Posterior cingulate gyrus (tissue), 11 donors: Measurements from ENCODE around the gene RAP1GAP.

Source experiments
- DNase-seq, 10 donors: peaks; one replicate each; pipeline versions ENCODE4 v3.0.0 to v3.0.0-alpha.2; 2020 to 2021; ENCODE audit warnings: mixed read lengths in 3 of 10
- intact Hi-C: fragments of 100-400 bp; cut with DNase I; formaldehyde crosslinking; loops from one replicate; pipeline ENCODE4 v1.15.1; 2023

Gene RAP1GAP

DNA sequence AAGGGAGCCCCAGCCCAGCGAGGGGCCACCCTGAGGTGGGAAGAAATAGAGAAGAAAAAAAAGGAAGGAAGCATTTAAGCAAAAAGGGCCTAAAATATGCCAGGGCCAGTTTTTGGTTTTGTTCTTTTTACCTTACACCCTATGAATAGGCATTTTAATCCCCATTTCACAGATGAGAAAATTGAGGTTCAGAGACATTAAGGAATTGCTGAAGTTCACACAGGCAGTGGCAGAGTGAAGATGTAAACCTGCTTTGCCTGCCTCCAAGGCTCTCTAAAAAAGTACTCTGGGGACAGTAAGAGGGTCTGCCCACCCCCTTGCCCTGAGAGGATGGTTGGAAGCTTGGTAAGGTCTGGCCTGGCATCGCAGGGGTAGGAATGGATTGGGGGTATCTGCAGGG lies 19.8 kb downstream of the RAP1GAP start:
- DNase-seq = no peak

DNA sequence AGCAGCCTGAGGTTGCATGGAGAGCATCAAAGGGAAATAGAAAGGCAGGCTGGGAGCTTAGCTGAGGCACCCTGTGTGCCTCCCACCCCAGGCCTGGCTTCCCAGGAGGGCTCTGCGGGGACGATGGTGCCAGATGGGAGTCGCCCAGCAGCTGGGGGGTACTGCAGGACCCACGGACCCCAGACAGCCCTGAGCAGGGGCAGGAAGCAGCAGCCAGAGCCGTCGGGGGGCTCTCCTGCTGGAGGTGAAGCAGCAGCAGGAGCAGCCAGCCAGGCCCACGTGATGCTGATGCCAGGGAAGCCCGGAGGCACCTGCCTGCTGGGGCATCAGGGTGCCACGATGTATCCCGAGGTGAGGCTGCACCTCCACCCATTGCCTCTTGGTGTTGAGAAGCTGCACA lies 20.4 kb downstream of the RAP1GAP start:
- intact Hi-C loops = no loop called here
- no peak for DNase-seq

More for the DNA sequence above, 19.8 kb downstream of the RAP1GAP start:
- intact Hi-C loops = no loop called here

DNA sequence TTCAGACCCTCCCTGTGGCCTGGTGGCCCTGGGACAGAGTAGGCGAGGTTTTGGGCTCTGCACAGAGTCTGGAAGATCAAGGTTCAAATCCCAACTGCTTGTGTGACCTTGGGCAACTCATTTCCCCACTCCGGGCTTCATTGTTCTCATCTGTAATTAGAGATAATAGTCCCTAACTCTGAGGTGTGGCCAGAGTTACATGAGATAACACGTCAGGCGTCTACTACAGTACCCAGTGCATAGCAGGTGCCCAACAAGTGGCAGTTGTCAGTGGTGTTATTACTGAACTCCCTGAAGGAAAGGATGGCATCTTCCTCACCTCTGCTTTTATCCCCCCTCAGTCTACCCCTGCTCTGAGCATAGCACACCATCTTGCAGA lies 20.8 kb downstream of the RAP1GAP start:
- intact Hi-C loops = no loop called here
- no peak for DNase-seq

DNA sequence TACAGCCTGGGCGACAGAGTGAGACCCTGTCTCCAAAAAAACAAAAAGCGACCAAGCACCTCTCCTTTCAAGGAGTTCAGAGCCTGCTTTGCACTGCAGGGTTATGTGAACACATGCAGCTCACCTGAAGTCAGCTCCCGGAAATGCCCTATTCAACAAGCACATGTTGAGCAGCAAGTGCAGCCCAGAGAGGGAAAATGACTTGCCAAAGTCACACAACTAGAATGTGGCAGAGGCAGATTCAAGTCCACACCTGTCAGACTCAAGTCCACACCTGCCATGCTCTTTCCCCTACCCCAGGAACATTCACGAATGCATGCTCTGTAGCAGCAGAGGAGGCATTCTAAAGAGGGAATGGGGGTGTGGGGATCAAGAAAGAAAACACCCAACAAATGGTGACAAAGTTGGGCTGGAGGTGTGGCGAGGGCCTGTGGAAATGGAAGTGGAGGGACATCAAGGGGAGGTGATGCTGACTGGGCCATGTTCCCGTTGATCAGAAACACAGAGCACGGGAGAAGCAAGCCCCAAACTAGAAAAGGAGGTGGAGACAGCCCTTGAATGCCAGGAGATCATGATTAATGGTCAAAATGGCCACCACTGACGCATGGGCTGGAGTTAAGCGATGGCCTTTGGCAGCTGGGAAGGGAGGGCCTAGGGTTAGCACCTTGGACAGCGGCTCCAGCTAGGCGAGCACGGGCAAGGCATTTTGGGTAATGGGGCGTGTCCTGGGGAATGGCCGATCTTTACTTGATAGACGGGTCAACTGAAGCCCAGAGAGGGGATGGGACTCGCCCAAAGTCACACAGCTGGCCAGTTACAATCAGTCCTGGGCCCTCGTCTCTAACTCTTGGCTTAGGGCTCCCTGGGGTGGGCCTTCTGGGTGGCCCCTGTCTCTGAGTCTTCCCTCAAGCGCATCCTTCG lies 21.5 kb downstream of the RAP1GAP start:
- intact Hi-C loops = no loop called here
- DNase-seq = peak in 1 of 10 donors; percentile 35

DNA sequence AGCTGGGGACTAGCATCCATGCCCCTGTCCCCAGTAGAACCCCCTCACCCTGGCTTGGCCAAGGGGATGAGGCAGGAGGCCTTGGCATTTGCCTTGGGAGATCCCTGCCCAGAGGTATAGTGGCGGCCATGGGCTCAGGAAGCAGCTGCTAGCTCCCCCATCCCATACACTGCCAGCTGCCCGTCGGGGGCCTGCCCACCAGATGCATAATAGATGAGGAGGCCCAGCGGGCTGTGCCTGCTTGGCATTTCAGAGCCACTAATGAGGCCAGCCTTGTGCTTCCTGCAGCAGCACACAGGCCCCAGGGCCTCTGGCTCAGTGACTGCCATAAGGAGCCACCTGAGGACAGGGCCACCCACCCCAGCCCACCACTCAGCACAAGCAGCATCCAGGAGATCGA lies 23.6 kb downstream of the RAP1GAP start:
- intact Hi-C loops = no loop called here
- DNase-seq = peak in 1 of 10 donors; percentile 88

DNA sequence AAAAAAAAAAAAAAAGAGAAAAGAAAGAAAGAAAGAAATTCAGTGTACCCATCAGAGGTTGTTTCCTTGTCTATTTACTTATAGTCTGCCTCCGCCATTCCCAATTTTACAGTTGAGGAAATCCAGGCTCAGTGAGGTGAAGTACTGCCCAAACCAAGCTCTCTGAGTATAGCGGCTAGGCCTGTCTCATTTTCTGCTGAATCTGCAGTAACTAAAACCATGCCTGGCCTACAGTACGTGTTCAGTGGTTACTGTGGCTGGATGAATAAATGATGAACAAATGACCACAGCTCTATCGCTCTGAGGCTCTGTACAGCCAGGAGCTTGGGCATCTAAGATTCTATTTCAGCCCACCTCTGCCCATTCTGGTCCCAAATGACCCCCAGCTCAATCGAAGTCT lies 24.3 kb downstream of the RAP1GAP start:
- DNase-seq = no peak
- intact Hi-C loops = no loop called here

DNA sequence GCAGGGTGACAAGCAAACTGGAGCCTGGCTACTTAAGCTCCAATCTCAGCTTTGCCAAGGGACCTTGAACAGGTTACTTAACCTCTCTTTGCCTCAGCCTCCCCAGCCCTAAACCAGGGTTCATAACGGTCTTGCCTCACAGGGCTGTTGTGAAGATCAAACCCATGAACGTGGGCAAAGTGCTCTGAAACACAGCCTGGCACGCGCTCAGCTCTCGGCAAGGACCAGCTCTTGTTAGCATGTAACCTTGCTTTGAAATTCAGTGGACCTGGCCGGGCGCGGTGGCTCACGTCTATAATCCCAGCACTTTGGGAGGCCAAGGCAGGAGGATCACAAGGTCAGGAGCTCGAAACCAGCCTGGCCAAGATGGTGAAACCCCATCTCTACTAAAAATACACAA lies 24.8 kb downstream of the RAP1GAP start:
- DNase-seq = no peak
- intact Hi-C loops = no loop called here

DNA sequence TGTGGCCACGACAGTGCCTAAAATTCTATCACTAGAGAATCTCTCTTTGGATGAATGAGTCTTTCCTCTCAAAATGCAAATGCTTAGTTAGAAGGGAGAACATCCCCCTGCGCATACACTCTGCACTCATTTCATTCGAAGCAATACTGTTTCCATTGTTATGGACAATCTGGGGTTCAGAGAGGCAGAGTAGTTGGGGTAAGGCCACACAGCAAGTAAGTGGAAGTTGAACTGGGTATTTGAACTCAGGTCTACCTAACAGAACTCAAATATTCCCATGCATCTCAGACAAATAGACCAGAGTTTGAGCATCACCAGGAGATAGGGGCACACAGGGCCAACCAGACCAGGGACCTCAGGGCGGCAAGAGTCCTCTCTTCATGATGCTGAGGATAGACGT lies 25.5 kb downstream of the RAP1GAP start:
- DNase-seq = no peak
- intact Hi-C loops = no loop called here

DNA sequence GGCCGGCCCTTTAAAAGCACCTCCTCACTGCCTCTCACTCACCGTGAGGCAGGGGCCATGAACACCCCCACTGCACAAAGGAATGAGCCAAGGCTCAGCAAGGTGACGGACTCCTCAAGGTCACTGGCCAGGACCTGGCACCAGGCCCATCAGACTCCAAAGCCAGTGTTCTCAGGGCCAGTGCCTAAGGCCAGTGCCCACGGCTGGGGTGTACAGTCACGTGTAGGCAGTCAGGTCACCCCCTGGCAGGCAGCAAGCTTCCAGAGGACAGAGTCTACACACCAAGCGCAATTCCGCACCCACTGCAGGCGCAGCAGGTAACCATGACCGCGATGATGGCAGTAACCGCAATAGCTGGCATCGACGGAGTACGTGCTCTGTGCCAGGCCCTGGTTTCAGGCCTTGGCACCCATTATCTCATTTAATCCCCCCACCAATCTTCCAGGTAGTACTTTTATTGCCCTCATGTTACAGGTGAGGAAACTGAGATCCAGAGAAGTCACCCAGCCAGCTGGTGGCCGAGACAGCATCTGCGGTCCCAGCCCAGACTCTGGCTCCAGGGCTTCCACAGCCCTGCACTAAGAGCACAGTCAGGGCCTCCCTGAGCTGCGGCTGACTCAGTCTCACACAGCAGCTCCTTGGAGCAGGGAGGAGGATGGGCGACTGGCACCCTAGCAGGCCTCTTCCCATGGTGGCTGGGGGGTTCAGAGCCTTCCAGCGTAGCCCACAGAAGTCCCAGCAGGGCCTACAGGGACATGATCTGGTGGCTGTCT lies 27.0 kb downstream of the RAP1GAP start:
- peak in 1 of 10 donors; percentile 64 for DNase-seq
- intact Hi-C loops = no loop called here

DNA sequence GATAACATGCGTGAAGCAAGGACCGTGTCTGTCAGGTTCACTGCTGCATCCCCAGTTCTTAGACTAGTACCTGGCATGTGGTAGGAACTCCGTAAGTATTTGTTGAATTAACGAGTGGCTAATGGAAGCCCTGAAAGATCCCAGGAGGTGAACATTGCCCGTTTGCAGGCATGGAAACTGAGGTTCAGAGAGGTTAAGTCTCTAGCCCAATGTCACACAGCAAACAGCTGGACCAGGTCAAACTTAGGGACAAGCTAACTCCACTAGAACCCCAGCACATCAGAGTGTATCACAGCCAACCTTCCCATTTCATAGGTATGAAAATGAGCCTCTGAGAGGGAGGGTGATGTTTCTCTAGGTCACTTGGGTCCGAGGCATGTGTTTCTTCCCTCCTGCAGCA lies 27.6 kb downstream of the RAP1GAP start:
- no peak for DNase-seq
- intact Hi-C loops = no loop called here

DNA sequence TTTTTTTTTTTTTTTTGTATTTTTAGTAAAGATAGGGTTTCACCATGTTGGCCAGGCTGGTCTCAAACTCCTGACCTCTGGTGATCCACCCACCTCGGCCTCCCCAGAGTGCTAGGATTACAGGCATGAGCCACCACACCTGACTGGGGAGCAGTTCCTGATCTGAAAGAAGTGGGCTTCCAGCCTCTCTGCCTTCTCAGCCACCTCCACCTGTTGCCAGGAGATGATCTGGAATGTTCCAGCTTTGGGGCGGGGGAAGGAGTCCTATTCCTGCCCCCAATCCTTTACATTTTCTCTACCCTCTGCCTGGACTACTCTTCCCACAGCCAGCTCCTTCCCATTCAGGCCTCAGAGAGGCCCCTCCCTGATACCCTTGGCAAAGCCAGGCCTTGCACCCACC lies 28.1 kb downstream of the RAP1GAP start:
- DNase-seq = no peak
- intact Hi-C loops = no loop called here

DNA sequence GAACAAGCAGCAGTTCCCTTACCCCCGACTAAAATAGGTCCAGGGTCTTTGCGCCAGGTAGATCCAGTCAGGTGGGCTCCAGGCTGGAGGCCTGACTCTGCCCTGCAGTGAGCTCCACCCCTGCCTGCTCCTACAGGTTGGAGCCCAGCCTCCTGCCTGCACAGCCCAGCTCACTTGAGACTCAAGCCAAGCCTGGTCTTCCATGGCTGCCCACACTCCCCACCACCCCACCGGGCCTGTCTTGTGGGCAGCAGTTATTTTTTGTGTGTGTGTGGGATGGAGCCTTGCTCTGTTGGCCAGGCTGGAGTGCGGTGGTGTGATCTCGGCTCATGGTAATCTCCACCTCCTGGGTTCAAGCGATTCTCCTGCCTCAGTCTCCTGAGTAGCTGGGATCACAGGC lies 28.5 kb downstream of the RAP1GAP start:
- intact Hi-C loops = no loop called here
- DNase-seq = no peak

DNA sequence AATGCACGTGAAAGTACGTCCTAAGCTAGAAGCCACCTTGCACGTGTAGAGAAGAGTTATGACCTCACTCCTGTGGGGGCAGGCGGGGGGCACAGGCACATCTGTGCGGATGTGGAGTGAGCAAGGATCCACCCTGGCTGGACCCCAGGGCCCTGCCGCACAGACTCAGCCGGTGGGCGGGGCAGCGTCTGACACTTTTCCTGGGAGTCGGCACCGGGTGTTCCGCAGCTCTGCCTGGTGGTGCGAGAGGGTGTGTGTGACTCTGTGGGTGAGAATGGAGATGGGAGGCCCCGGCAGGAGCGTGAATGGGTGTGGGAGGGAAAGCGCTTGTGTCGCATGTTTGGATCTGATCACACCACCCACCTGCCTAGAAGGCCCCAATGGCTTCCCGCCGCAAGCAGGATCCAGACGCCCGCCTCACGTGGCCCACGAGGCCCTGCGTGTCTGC lies 29.5 kb downstream of the RAP1GAP start:
- intact Hi-C loops = no loop called here
- DNase-seq = peak in 9 of 10 donors; percentile 32 to 96 (median 82)

DNA sequence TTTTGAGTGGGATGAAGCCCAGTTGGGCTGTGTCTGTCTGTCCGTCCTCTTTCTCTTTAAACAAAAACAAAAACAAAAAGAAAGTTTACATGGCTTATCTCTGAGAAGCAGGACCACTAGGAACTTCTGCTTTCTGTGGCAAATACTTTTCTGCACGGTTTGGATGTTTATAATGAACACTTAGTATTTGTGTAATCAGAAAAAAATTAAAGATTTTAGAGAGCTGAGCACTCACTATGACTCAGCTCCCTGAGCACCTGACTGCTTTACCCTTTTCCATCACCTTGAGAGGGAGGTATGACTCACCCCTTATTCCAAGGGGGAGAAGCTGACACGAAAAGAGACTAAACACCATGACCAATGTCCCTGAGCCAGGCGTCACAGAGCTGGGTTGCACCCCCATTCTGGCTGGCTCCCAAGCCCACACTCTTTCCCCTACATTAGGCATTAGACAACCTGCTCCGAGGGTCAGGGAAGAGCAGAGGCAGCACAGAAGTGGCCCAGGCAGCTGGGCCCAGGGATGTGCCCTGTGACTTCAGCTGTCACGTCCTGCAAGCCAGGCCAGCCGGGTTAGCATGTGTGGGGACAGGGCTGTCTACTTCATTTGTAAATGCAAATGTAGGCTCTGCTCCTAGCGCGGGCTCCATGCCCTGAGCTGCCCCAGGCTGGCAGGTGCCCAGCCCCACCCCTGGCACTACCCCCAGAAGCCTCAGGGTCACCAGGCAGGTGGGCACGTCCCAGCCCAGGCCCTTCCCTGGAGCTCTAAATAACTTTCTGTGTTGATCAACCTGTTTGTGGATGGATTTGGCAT lies 30.4 kb downstream of the RAP1GAP start:
- DNase-seq = peak in 1 of 10 donors; percentile 78
- intact Hi-C loops = no loop called here

DNA sequence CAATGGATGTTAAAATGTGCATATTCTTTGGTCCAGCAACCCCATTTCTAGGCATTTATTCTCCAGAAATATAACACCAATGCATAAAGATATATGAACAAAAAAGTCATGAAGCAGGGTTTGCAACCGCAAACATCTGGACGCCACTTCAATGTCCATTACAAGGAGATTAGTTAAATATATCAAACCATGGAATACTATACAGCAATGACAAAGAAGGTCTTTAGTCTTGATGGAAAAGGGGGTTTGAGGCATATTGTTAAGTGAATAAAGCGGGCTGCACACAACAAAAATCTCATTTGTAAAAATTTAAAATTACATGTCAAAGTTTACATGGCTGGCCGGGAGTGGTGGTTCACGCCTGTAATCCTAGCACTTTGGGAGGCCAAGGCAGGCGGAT lies 31.6 kb downstream of the RAP1GAP start:
- intact Hi-C loops = no loop called here
- DNase-seq = no peak

DNA sequence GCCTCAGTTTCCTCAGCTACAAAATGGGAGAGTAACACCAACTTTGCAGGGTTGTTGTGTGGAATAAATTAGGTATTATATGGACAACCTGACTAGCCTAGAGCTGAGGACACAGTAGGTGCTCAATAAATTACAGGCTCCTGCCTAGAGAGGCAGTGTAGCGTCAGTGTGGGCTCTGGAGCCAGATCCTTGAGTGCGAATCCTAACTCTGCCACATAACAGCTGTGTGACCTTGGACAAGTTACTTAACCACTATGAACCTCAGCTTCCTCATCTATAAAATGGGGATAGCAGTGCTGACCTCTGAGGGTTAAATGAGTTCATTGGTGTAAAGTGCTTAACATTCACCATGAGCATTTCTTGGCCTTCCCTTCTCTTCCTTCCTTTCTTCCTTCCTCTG lies 33.1 kb downstream of the RAP1GAP start:
- intact Hi-C loops = no loop called here
- no peak for DNase-seq

DNA sequence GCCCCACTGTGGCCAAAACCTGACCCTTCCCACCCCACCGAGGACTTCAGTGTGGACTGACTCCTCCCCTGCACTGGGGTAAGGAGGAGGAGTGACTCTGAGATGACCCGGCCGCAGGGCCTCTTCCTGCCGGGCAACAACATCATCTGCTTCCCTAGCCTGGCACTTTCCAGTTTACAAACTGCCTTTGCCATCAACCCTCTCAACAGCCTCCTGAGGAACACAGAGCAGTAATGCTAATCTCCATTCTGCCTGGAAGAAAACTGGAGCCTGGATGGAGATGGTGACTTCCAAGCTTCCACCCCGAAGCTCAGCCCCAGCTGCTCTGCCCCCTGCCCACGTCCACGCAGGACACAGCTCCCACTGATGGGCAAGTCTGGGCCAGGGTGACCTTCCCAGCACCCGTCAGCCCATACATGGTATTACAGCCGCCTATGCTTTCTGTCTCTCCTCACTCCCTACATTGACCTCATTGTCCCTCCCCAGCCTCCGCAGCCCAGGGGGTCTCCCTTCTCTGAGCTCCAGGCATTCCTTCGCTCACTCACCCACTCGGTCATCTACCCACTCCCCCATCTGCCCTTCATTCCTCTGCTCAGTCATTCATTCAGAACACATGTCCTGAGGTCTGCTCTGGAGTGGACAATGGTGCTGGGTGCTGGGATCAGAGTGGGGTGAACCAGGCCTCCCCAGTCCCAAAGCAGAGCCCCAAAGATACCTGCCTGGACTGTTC lies 34.2 kb downstream of the RAP1GAP start:
- intact Hi-C loops = no loop called here
- DNase-seq = no peak

DNA sequence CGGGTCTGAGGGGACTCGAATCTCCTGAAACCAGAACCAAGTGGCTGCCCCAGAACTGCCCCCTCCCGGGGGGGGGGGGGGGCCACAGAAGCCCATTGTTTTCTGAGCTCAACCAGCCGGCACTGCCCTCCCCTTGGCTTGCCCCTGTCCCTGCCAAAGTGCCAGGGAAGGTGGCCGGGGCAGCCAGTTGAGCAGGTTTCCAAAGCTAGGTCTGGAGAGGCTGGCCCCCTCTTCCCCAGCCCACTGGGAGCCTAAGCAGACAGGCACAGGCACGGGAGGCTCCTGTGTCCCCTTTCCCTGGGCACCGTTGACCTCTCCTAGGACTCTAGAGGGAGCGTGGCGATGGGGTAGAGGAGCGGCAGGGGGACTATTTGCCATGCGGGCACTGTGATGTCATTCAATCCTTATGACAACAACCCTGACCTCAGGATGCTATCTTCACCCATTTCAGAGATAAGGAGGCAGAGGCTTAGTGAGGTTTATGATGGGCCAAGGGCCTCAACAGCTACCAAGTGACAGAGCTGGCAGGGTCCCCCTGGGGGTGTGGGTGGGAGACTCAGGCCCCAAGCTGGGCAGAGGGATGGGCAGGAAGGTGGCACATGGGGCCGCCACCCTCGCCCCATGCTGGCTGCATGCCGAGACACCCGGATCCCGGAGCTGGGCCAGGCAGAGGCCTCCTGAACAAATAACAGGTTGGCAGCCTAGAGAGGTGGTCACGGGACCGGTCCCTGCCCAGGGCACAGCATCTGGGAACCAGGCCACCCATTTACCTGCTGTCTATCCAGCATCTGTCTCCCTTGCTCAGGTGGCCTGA lies 35.0 kb downstream of the RAP1GAP start:
- intact Hi-C loops = no loop called here
- peak in 1 of 10 donors; percentile 74 for DNase-seq

DNA sequence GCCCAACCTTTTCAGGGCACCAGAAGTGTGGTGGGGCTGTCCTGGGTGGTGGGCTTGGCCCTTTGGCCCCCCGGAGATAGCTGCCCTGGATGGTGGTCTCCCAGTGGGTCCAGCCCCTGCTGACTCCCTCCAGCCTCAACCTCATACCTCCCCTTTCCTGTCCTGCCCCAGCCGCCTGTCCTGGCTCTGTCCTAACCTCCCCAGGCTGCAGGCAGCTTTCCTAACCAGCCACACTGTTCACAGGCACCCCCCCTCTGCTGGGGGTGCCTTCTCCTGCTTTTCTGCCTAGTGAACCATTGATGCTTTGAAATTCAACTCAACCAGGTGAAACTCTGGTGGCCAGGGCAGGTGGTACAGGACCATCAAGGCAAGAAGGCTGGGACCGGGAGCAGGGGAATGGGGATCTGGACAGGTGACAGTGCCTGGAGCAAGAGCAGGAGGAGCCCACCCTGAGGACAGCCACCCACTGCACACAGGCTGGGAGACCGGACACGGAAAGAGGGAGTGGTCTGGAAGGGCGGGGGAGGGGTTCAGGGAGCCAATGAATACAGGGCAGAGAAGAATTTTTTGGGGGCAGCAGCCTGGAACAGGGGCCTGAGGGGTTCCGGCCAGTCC lies 35.9 kb downstream of the RAP1GAP start:
- no peak for DNase-seq
- intact Hi-C loops = no loop called here
